SK-N-SH (cell line): ENCODE results near the gene POC1B. TPM values are rescaled to one million over a fixed set of nuclear protein-coding genes. Genes with fewer than 3 reads are reported as not detected.

ENCODE experiments used
- CTCF ChIA-PET: fragments of 300-600, 350-600 bp; formaldehyde crosslinking; extraction: SDS; loops from one replicate; lab custom pipeline; 2021; lab: Yijun Ruan, JAX
- POLR2A ChIA-PET: fragments of 350-600 bp; sonication (Branson Sonifier 250); formaldehyde crosslinking; extraction: SDS; loops from one replicate; lab custom pipeline; 2020; ENCODE audit warnings: antibody characterized with exemption, inconsistent platforms; lab: Yijun Ruan, JAX
- DNase-seq: peaks from one replicate; pipeline ENCODE4 v3.0.0; 2012
- H2AFZ ChIP-seq: fragments of 200-600 bp; sonication (generic); 2 replicates; pipeline ENCODE4 v1.8.1; 2016; ENCODE audit warnings: antibody characterized with exemption, mild to moderate bottlenecking, low read depth
- H3F3A ChIP-seq: fragments of 200-600 bp; sonication (generic); replicated peaks from 2 replicates; pipeline ENCODE3; 2016; ENCODE audit warnings: antibody characterized with exemption, mild to moderate bottlenecking; ENCODE audit not compliant: insufficient read depth
- H3K27ac ChIP-seq, 2 experiments: fragments of 200-500 bp in 1 of 2; fragments of 200-600 bp in 1 of 2; sonication (Bioruptor generic) in 1 of 2; sonication (generic), shearing (Covaris generic) in 1 of 2; 2 replicates each; pipeline versions ENCODE4 v1.5.1 to v1.6.1; 2014 to 2016; ENCODE audit warnings: low read depth in 2 of 2, inconsistent platforms in 1 of 2, low read length in 1 of 2, mild to moderate bottlenecking in 1 of 2, mixed read lengths in 1 of 2
- H3K27me3 ChIP-seq: fragments of 200-600 bp; sonication (generic), shearing (Covaris generic); 2 replicates; pipeline ENCODE4 v1.6.1; 2016; ENCODE audit warnings: mixed run types; ENCODE audit not compliant: insufficient read depth
- H3K36me3 ChIP-seq, 2 experiments: fragments of 200-500 bp in 1 of 2; fragments of 200-600 bp in 1 of 2; sonication (Bioruptor generic) in 1 of 2; sonication (generic) in 1 of 2; replicated peaks in 1 of 2; 2 replicates each; pipeline versions ENCODE3 to v1.5.1; 2014 to 2016; ENCODE audit warnings: low read length in 1 of 2, mild to moderate bottlenecking in 1 of 2; ENCODE audit not compliant: insufficient read depth in 2 of 2, control insufficient read depth in 1 of 2
- H3K4me1 ChIP-seq, 2 experiments: fragments of 200-500 bp in 1 of 2; fragments of 200-600 bp in 1 of 2; sonication (Bioruptor generic) in 1 of 2; sonication (generic), shearing (Covaris generic) in 1 of 2; 2 replicates each; pipeline versions ENCODE4 v1.5.1 to v1.6.1; 2014 to 2016; ENCODE audit warnings: low read depth in 1 of 2, low read length in 1 of 2, mixed run types in 1 of 2; ENCODE audit not compliant: insufficient read depth in 2 of 2, control insufficient read depth in 1 of 2
- H3K4me2 ChIP-seq: fragments of 200-600 bp; sonication (generic), shearing (Covaris generic); 2 replicates; pipeline ENCODE4 v1.6.1; 2017; ENCODE audit warnings: mixed run types
- H3K4me3 ChIP-seq, 2 experiments: fragments of 200-500 bp in 1 of 2; fragments of 200-600 bp in 1 of 2; sonication (Bioruptor generic) in 1 of 2; sonication (generic), shearing (Covaris generic) in 1 of 2; 2 replicates each; pipeline versions ENCODE4 v1.5.1 to v1.8.1; 2014 to 2016; ENCODE audit warnings: low read depth in 2 of 2, inconsistent platforms in 1 of 2, low read length in 1 of 2, mild to moderate bottlenecking in 1 of 2, mixed read lengths in 1 of 2, moderate library complexity in 1 of 2
- H3K79me2 ChIP-seq: fragments of 200-600 bp; sonication (generic); 2 replicates; pipeline ENCODE4 v1.8.1; 2017; ENCODE audit warnings: mild to moderate bottlenecking; ENCODE audit not compliant: insufficient read depth
- H3K9ac ChIP-seq: fragments of 200-600 bp; sonication (generic); 2 replicates; pipeline ENCODE4 v1.6.1; 2017; ENCODE audit warnings: mixed run types
- H3K9me2 ChIP-seq: fragments of 200-600 bp; sonication (generic); 2 replicates; pipeline ENCODE4 v1.6.1; 2017; ENCODE audit warnings: mixed run types
- H3K9me3 ChIP-seq: fragments of 200-600 bp; sonication (generic); 2 replicates; pipeline ENCODE4 v1.6.1; 2017; ENCODE audit warnings: mixed run types, mild to moderate bottlenecking, moderate library complexity
- H4K20me1 ChIP-seq: fragments of 200-600 bp; sonication (generic); 2 replicates; pipeline ENCODE4 v1.6.1; 2017; ENCODE audit warnings: mild to moderate bottlenecking, mixed run types; ENCODE audit not compliant: insufficient read depth
- EP300 ChIP-seq, 2 experiments: IDR thresholded peaks; 2 replicates each; pipeline versions ENCODE4 v1.4.0 to v1.6.1; 2012; ENCODE audit warnings: borderline replicate concordance in 1 of 2, low read depth in 1 of 2, low read length in 1 of 2
- FOSL2 ChIP-seq: IDR thresholded peaks from 2 replicates; pipeline ENCODE4 v1.4.0; 2012; ENCODE audit warnings: low read depth, mild to moderate bottlenecking, moderate library complexity, borderline replicate concordance
- GABPA ChIP-seq: IDR thresholded peaks from 2 replicates; pipeline ENCODE4 v1.4.0; 2012; ENCODE audit warnings: low read depth, mild to moderate bottlenecking
- JUND ChIP-seq: IDR thresholded peaks from 2 replicates; pipeline ENCODE4 v1.4.0; 2012
- MEF2A ChIP-seq: IDR thresholded peaks from 2 replicates; pipeline ENCODE4 v1.4.0; 2012; ENCODE audit warnings: low read depth, borderline replicate concordance
- NFIC ChIP-seq: IDR thresholded peaks from 2 replicates; pipeline ENCODE4 v1.4.0; 2012; ENCODE audit warnings: borderline replicate concordance
- POLR2AphosphoS5 ChIP-seq: IDR thresholded peaks from 2 replicates; pipeline ENCODE4 v1.6.1; 2012; ENCODE audit warnings: low read depth, low read length
- RFX5 ChIP-seq: IDR thresholded peaks from 2 replicates; pipeline ENCODE4 v1.6.1; 2012; ENCODE audit warnings: mild to moderate bottlenecking, improper control_type of control experiment, low read length
- TCF12 ChIP-seq: IDR thresholded peaks from 2 replicates; pipeline ENCODE4 v1.4.0; 2012
- WGBS: methylation state at CpG from one replicate; pipeline ENCODE4 v1.1.6; 2017; ENCODE audit warnings: low lambda C conversion rate; 5-methylcytosine and 5-hydroxymethylcytosine counted together
- polyA plus RNA-seq, 3 experiments: library from polyadenylated mRNA; depleted of rRNA; stranded (reverse); fragments of >200 nt; gene quantifications; 2 replicates each; pipeline ENCODE4 v1.2.3, GENCODE V29; 2012
- TF ChIP-seq, protein P1 (sequence below): IDR thresholded peaks from 2 replicates; pipeline ENCODE4 v1.4.0; 2012; ENCODE audit warnings: low read depth
- TF ChIP-seq, protein P2 (sequence below): IDR thresholded peaks from 2 replicates; pipeline ENCODE4; 2012
- TF ChIP-seq, protein P3 (sequence below): IDR thresholded peaks from 2 replicates; pipeline ENCODE4 v1.6.1; 2012; ENCODE audit warnings: mild to moderate bottlenecking, low read depth, low read length, moderate library complexity
- TF ChIP-seq, protein P4 (sequence below): fragments of 200-600 bp; sonication (generic); IDR thresholded peaks from 2 replicates; pipeline ENCODE4 v1.6.1; 2017; ENCODE audit warnings: antibody characterized with exemption, mild to moderate bottlenecking, moderate library complexity

The POC1B gene
- polyA plus RNA-seq, 1 of the 3 experiments (the other 2 are of a cell fraction) = 4.0 TPM

DNA sequence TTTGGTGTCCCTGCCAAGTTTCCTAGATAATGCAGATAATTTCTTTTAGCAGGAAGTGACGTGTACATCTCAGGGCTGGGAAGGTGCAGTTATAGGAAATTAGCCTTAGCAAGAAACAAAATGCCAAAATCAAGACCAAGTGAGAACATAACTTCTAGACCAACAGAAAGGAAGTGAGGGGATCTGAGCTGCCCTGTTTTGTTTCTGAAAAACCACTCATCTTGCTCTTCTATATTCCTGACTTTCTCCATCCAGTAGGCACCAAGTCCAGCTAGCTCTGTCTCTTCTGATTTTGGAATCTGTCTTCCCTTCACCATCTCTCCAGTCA lies 149.7 kb downstream of the POC1B start:
- Histone ChIP-seq H3K36me3 (no peaks in the 10 kb centered on the region), H3K9me3 (no peaks in the 10 kb centered on the region), H3F3A (peaks cover 23% of the 10 kb centered on the region), H4K20me1 (no peaks in the 10 kb centered on the region), H3K4me2 (no peak overlapping the region), H3K27me3 (no peaks in the 10 kb centered on the region), H3K9ac (no peak overlapping the region), H3K4me1 (peaks cover 3 to 44% of the 10 kb centered on the region in 2 experiments), H3K9me2 (no peaks in the 10 kb centered on the region), H3K79me2 (no peaks in the 10 kb centered on the region), H3K27ac (peak overlapping the region in 1 of 2 experiments; percentile 27; a peak in 1 of 4 replicates), H3K4me3 (no peak overlapping the region), H2AFZ (no peak overlapping the region)
- no peak for TF ChIP-seq FOSL2
- TF ChIP-seq RFX5 = no peak
- no peak for TF ChIP-seq MEF2A
- POLR2A ChIA-PET = no interaction called here
- CTCF ChIA-PET = interaction anchor here (1.4 kb wide), 1 partner anchor 358 kb away, joined by 5 read pairs; no protein-coding TSS in a partner anchor
- WGBS = 83% methylated on average over 1 of the region's 1 CpG
- DNase-seq = no peak

DNA sequence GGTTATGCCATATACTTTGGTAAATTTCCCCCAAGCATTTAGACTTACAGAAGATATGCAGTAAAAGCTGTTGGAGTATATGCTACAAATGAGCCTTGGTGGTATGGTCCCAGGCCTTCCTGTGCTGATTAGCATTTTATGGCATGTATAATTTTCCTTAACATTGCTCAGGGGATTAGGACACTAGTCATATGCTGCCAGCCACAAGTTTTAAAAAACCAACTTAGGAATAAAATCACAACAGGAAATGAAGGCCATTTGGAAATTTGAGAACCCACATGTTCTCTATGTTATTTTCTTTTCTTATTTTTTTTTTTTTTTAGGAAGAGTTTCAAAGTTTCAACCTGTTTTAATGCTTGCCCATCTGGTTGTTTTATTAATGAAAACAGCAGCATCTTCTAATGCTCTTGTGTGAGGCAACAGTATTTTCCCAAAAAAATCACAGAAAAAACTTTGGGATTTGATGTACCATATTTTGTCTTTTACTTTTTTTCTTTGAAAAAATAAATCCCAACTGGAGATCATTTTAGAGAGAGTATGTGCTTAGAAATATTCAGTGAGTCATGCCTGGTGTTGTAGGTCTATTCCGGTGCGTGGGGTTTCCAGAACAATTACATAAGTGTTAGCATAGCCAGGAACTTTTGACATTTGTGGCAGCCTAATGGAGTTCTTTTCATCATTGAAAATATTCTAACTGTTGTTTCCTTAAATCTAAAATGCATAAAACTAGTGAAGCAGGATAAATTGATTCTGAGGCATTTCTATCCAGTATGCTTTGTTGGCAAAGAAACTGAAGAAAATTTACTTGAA lies 151.9 kb downstream of the POC1B start:
- H3K27me3 ChIP-seq = no peaks in the 10 kb centered on the region
- H3F3A ChIP-seq = peaks cover 40% of the 10 kb centered on the region
- TF ChIP-seq EP300 (IDR thresholded peaks at IDR 0.05; ENCODE audit: borderline replicate concordance in 1 of 2, low read depth in 1 of 2, low read length in 1 of 2) = 0 out of 4 replicates have a peak, but pooled peaks of 1 of the 2 experiments have one; percentile 15
- TF ChIP-seq, protein P1, sequence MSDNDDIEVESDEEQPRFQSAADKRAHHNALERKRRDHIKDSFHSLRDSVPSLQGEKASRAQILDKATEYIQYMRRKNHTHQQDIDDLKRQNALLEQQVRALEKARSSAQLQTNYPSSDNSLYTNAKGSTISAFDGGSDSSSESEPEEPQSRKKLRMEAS = 0 out of 2 replicates have a peak, but pooled peaks have one; percentile 13
- peak; percentile 54 for TF ChIP-seq TCF12
- TF ChIP-seq POLR2AphosphoS5 = peak; percentile 29; the same call in 1 of the 2 replicates
- TF ChIP-seq, protein P2, sequence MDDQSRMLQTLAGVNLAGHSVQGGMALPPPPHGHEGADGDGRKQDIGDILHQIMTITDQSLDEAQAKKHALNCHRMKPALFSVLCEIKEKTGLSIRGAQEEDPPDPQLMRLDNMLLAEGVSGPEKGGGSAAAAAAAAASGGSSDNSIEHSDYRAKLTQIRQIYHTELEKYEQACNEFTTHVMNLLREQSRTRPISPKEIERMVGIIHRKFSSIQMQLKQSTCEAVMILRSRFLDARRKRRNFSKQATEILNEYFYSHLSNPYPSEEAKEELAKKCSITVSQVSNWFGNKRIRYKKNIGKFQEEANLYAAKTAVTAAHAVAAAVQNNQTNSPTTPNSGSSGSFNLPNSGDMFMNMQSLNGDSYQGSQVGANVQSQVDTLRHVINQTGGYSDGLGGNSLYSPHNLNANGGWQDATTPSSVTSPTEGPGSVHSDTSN = peak; percentile 42; the same call in 1 of the 2 replicates
- TF ChIP-seq JUND = peak; percentile 62
- peak; percentile 7; the same call in 1 of the 2 replicates for TF ChIP-seq NFIC
- TF ChIP-seq, protein P3, sequence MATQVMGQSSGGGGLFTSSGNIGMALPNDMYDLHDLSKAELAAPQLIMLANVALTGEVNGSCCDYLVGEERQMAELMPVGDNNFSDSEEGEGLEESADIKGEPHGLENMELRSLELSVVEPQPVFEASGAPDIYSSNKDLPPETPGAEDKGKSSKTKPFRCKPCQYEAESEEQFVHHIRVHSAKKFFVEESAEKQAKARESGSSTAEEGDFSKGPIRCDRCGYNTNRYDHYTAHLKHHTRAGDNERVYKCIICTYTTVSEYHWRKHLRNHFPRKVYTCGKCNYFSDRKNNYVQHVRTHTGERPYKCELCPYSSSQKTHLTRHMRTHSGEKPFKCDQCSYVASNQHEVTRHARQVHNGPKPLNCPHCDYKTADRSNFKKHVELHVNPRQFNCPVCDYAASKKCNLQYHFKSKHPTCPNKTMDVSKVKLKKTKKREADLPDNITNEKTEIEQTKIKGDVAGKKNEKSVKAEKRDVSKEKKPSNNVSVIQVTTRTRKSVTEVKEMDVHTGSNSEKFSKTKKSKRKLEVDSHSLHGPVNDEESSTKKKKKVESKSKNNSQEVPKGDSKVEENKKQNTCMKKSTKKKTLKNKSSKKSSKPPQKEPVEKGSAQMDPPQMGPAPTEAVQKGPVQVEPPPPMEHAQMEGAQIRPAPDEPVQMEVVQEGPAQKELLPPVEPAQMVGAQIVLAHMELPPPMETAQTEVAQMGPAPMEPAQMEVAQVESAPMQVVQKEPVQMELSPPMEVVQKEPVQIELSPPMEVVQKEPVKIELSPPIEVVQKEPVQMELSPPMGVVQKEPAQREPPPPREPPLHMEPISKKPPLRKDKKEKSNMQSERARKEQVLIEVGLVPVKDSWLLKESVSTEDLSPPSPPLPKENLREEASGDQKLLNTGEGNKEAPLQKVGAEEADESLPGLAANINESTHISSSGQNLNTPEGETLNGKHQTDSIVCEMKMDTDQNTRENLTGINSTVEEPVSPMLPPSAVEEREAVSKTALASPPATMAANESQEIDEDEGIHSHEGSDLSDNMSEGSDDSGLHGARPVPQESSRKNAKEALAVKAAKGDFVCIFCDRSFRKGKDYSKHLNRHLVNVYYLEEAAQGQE = no peak
- TF ChIP-seq FOSL2 = peak; percentile 70; the same call in 1 of the 2 replicates
- TF ChIP-seq, protein P4, sequence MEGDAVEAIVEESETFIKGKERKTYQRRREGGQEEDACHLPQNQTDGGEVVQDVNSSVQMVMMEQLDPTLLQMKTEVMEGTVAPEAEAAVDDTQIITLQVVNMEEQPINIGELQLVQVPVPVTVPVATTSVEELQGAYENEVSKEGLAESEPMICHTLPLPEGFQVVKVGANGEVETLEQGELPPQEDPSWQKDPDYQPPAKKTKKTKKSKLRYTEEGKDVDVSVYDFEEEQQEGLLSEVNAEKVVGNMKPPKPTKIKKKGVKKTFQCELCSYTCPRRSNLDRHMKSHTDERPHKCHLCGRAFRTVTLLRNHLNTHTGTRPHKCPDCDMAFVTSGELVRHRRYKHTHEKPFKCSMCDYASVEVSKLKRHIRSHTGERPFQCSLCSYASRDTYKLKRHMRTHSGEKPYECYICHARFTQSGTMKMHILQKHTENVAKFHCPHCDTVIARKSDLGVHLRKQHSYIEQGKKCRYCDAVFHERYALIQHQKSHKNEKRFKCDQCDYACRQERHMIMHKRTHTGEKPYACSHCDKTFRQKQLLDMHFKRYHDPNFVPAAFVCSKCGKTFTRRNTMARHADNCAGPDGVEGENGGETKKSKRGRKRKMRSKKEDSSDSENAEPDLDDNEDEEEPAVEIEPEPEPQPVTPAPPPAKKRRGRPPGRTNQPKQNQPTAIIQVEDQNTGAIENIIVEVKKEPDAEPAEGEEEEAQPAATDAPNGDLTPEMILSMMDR = no peak
- TF ChIP-seq GABPA = no peak
- H3K27ac ChIP-seq = peak overlapping the region; percentile 4 to 93; a peak in 3 of 4 replicates
- H3K79me2 ChIP-seq = no peaks in the 10 kb centered on the region
- H3K9me2 ChIP-seq = no peaks in the 10 kb centered on the region
- no peaks in the 10 kb centered on the region for H4K20me1 ChIP-seq
- POLR2A ChIA-PET = no interaction called here
- WGBS = 26% methylated on average over 2 of the region's 2 CpGs
- H3K4me1 ChIP-seq = peaks cover 16 to 61% of the 10 kb centered on the region in 2 experiments
- peak overlapping the region; percentile 37; the same call in 1 of the 2 replicates for H3K9ac ChIP-seq
- no peak for DNase-seq
- no peaks in the 10 kb centered on the region for H3K9me3 ChIP-seq
- peak overlapping the region; percentile 31; the same call in 1 of the 2 replicates for H2AFZ ChIP-seq
- H3K4me3 ChIP-seq = no peak overlapping the region
- H3K4me2 ChIP-seq = peak overlapping the region; percentile 56; the same call in 1 of the 2 replicates
- no peaks in the 10 kb centered on the region for H3K36me3 ChIP-seq
- CTCF ChIA-PET = no interaction called here
